Measurements from ENCODE around the gene MAML2. TPM values are rescaled to one million over a fixed set of nuclear protein-coding genes. Genes with fewer than 3 reads are reported as not detected.

The MAML2 gene
- total RNA-seq, 1 experiment from 2014 or later, result 22.7 TPM

GRCh38 chr11:96105197-96105895 lies 237.6 kb downstream of the MAML2 start:
- H3K27ac Mint-ChIP-seq (ENCODE audit: unreplicated experiment), result no peak overlapping the region
- intact Hi-C loops (cut with micrococcal nuclease; ENCODE audit: unreplicated experiment), result no loop called here
- BruUV-seq (replicated peaks), result no TSS peak
- TF ChIP-seq CTCF (IDR thresholded peaks at IDR 0.05; ENCODE audit: unreplicated experiment), result no peak
- no peaks in the 10 kb centered on the region for H3K9me3 Mint-ChIP-seq (ENCODE audit: low read depth, unreplicated experiment)
- no peaks in the 10 kb centered on the region for H3K36me3 Mint-ChIP-seq (ENCODE audit: insufficient read depth, unreplicated experiment)
- H3K4me1 Mint-ChIP-seq (ENCODE audit: low read depth, unreplicated experiment), result peaks cover 24% of the 10 kb centered on the region
- no peak for DNase-seq
- no peaks in the 10 kb centered on the region for H3K27me3 Mint-ChIP-seq (ENCODE audit: unreplicated experiment)
- CTCF ChIA-PET, result no interaction called here
- no peak overlapping the region for H3K4me3 Mint-ChIP-seq (ENCODE audit: low read depth, unreplicated experiment)

- Mint-ChIP-seq H3K9me3 (ENCODE audit: low read depth, unreplicated experiment) (no peaks in the 10 kb centered on the region), H3K36me3 (ENCODE audit: insufficient read depth, unreplicated experiment) (no peaks in the 10 kb centered on the region), H3K4me3 (ENCODE audit: low read depth, unreplicated experiment) (no peak overlapping the region), H3K27ac (ENCODE audit: unreplicated experiment) (no peak overlapping the region), H3K4me1 (ENCODE audit: low read depth, unreplicated experiment) (peaks cover 25% of the 10 kb centered on the region), H3K27me3 (ENCODE audit: unreplicated experiment) (no peaks in the 10 kb centered on the region)
- intact Hi-C loops (cut with micrococcal nuclease; ENCODE audit: unreplicated experiment), result no loop called here
- no TSS peak for BruUV-seq (replicated peaks)
- CTCF ChIA-PET, result no interaction called here
- TF ChIP-seq CTCF (IDR thresholded peaks at IDR 0.05; ENCODE audit: unreplicated experiment), result no peak
- no peak for DNase-seq
Measured at GRCh38 chr11:96104496-96104895, 238.5 kb downstream of the MAML2 start.

- no TSS peak for BruUV-seq (replicated peaks)
- CTCF ChIA-PET, result no interaction called here
- H3K4me3 Mint-ChIP-seq (ENCODE audit: low read depth, unreplicated experiment), result no peak overlapping the region
Measured at GRCh38 chr11:96103721-96104120, 239.3 kb downstream of the MAML2 start.

GRCh38 chr11:96103102-96103501 lies 239.9 kb downstream of the MAML2 start:
- no TSS peak for BruUV-seq (replicated peaks)
- no peak overlapping the region for H3K27ac Mint-ChIP-seq (ENCODE audit: unreplicated experiment)
- H3K9me3 Mint-ChIP-seq (ENCODE audit: low read depth, unreplicated experiment), result no peaks in the 10 kb centered on the region
- no peak for DNase-seq
- intact Hi-C loops (cut with micrococcal nuclease; ENCODE audit: unreplicated experiment), result no loop called here
- no peak for TF ChIP-seq CTCF (IDR thresholded peaks at IDR 0.05; ENCODE audit: unreplicated experiment)
- CTCF ChIA-PET, result no interaction called here
- H3K4me1 Mint-ChIP-seq (ENCODE audit: low read depth, unreplicated experiment), result peaks cover 39% of the 10 kb centered on the region
- H3K4me3 Mint-ChIP-seq (ENCODE audit: low read depth, unreplicated experiment), result no peak overlapping the region
- peaks cover 7% of the 10 kb centered on the region for H3K36me3 Mint-ChIP-seq (ENCODE audit: insufficient read depth, unreplicated experiment)
- H3K27me3 Mint-ChIP-seq (ENCODE audit: unreplicated experiment), result no peaks in the 10 kb centered on the region

More at GRCh38 chr11:96103721-96104120, 239.3 kb downstream of the MAML2 start:
- H3K4me1 Mint-ChIP-seq (ENCODE audit: low read depth, unreplicated experiment), result peaks cover 33% of the 10 kb centered on the region
- TF ChIP-seq CTCF (IDR thresholded peaks at IDR 0.05; ENCODE audit: unreplicated experiment), result no peak
- H3K9me3 Mint-ChIP-seq (ENCODE audit: low read depth, unreplicated experiment), result no peaks in the 10 kb centered on the region
- intact Hi-C loops (cut with micrococcal nuclease; ENCODE audit: unreplicated experiment), result no loop called here
- peak overlapping the region; percentile 45 for H3K27ac Mint-ChIP-seq (ENCODE audit: unreplicated experiment)
- peaks cover 5% of the 10 kb centered on the region for H3K36me3 Mint-ChIP-seq (ENCODE audit: insufficient read depth, unreplicated experiment)
- DNase-seq, result no peak
- H3K27me3 Mint-ChIP-seq (ENCODE audit: unreplicated experiment), result no peaks in the 10 kb centered on the region

All from Calu3 (cell line).